ENCODE data around the gene CUL5.
"Not testable (repeated sequence)": the region's sequence is repeated elsewhere in the genome, so short reads cannot be mapped to it uniquely, and the experiment has no call there.

Gene CUL5

GRCh38 chr11:108025387-108026080 lies 16.8 kb downstream of the CUL5 start:
- FAIRE-seq, result no peak

GRCh38 chr11:108027057-108027456 lies 18.4 kb downstream of the CUL5 start:
- FAIRE-seq, result no peak

- not testable (repeated sequence) for FAIRE-seq
Measured at GRCh38 chr11:108028822-108029441, 20.2 kb downstream of the CUL5 start.

- not testable (repeated sequence) for FAIRE-seq
Measured at GRCh38 chr11:108031604-108032003, 22.9 kb downstream of the CUL5 start.

GRCh38 chr11:108032800-108033199 lies 24.1 kb downstream of the CUL5 start:
- FAIRE-seq, result no peak

GRCh38 chr11:108034034-108034433 lies 25.3 kb downstream of the CUL5 start:
- FAIRE-seq, result no peak

- FAIRE-seq, result no peak
Measured at GRCh38 chr11:108034952-108035351, 26.3 kb downstream of the CUL5 start.

- no peak for FAIRE-seq
Measured at GRCh38 chr11:108035690-108036089, 27.0 kb downstream of the CUL5 start.

GRCh38 chr11:108037211-108037610 lies 28.5 kb downstream of the CUL5 start:
- FAIRE-seq, result no peak

- FAIRE-seq, result no peak
Measured at GRCh38 chr11:108037636-108038035, 28.9 kb downstream of the CUL5 start.

- no peak for FAIRE-seq
Measured at GRCh38 chr11:108048269-108048668, 39.6 kb downstream of the CUL5 start.

- FAIRE-seq, result peak; percentile 92
Measured at GRCh38 chr11:108062336-108062735, 53.6 kb downstream of the CUL5 start.

- peak; percentile 29 for FAIRE-seq
Measured at GRCh38 chr11:108063410-108063809, 54.7 kb downstream of the CUL5 start.

- peak; percentile 34 for FAIRE-seq
Measured at GRCh38 chr11:108069947-108070346, 61.2 kb downstream of the CUL5 start.

GRCh38 chr11:108084811-108085210 lies 76.1 kb downstream of the CUL5 start:
- FAIRE-seq, result no peak

GRCh38 chr11:108085672-108086071 lies 77.0 kb downstream of the CUL5 start:
- no peak for FAIRE-seq

- no peak for FAIRE-seq
Measured at GRCh38 chr11:108092134-108092533, 83.4 kb downstream of the CUL5 start.

- FAIRE-seq, result no peak
Measured at GRCh38 chr11:108093128-108093904, 84.6 kb downstream of the CUL5 start.

GRCh38 chr11:108097179-108097578 lies 88.5 kb downstream of the CUL5 start:
- no peak for FAIRE-seq

GRCh38 chr11:108101090-108101775 lies 92.5 kb downstream of the CUL5 start:
- no peak for FAIRE-seq

- FAIRE-seq, result no peak
Measured at GRCh38 chr11:108111126-108111525, 102.4 kb downstream of the CUL5 start.

- FAIRE-seq, result no peak
Measured at GRCh38 chr11:108112057-108112456, 103.4 kb downstream of the CUL5 start.

- no peak for FAIRE-seq
Measured at GRCh38 chr11:108115500-108116140, 106.9 kb downstream of the CUL5 start.

All from A204.1 (cell line).